Endodermal cell (in vitro differentiated cells): ENCODE measurements around the gene CCDC88C. TPM values are rescaled to one million over a fixed set of nuclear protein-coding genes. Genes with fewer than 3 reads are reported as not detected.

ENCODE experiments used
- DNase-seq: peaks from one replicate; pipeline ENCODE4 v3.0.0-alpha.2; 2017
- H3K27ac ChIP-seq: 2 replicates; pipeline ENCODE4 v1.5.1; 2013; ENCODE audit warnings: mild to moderate bottlenecking, low read depth, low read length, moderate library complexity
- H3K27me3 ChIP-seq: 2 replicates; pipeline ENCODE4 v1.6.1; 2013; ENCODE audit warnings: mild to moderate bottlenecking, low read length, moderate library complexity; ENCODE audit not compliant: insufficient read depth, control insufficient read depth, poor library complexity, severe bottlenecking
- H3K36me3 ChIP-seq: 2 replicates; pipeline ENCODE4 v1.7.0; 2013; ENCODE audit warnings: mild to moderate bottlenecking, low read length, moderate library complexity; ENCODE audit not compliant: control insufficient read depth, insufficient read depth
- H3K4me1 ChIP-seq: one replicate; pipeline ENCODE4 v1.7.0; 2013; ENCODE audit warnings: low read length; ENCODE audit not compliant: control insufficient read depth, insufficient read depth
- H3K4me3 ChIP-seq: 2 replicates; pipeline ENCODE4 v1.5.1; 2013; ENCODE audit warnings: mild to moderate bottlenecking, low read length, moderate library complexity
- H3K9ac ChIP-seq: 2 replicates; pipeline ENCODE4 v1.6.1; 2013; ENCODE audit warnings: mild to moderate bottlenecking, low read length, moderate library complexity; ENCODE audit not compliant: poor library complexity, severe bottlenecking; ENCODE audit errors: extremely low read depth
- H3K9me3 ChIP-seq: 2 replicates; pipeline ENCODE4 v1.6.1; 2013; ENCODE audit warnings: mild to moderate bottlenecking, low read length, moderate library complexity; ENCODE audit not compliant: control insufficient read depth
- H3K27ac Mint-ChIP-seq: 2 replicates; pipeline ENCODE4 v1.8.0; 2020; ENCODE audit warnings: mixed read lengths
- H3K27me3 Mint-ChIP-seq: 2 replicates; pipeline ENCODE4 v1.8.0; 2021; ENCODE audit warnings: mild to moderate bottlenecking, mixed read lengths; ENCODE audit not compliant: insufficient read depth
- H3K36me3 Mint-ChIP-seq: 2 replicates; pipeline ENCODE4 v1.8.0; 2020; ENCODE audit warnings: low read depth, mixed read lengths
- H3K4me1 Mint-ChIP-seq: 2 replicates; pipeline ENCODE4 v1.8.0; 2020; ENCODE audit warnings: mixed read lengths
- H3K4me3 Mint-ChIP-seq: 2 replicates; pipeline ENCODE4 v1.8.0; 2020; ENCODE audit warnings: mild to moderate bottlenecking, moderate library complexity, mixed read lengths
- H3K9me3 Mint-ChIP-seq: 2 replicates; pipeline ENCODE4 v1.8.0; 2020; ENCODE audit warnings: mild to moderate bottlenecking, mixed read lengths
- WGBS, 2 experiments: methylation state at CpG; one replicate each; pipeline versions ENCODE4 v1.1.5 to v1.1.7; 2013; ENCODE audit warnings: missing lambda C conversion rate in 2 of 2, mixed read lengths in 1 of 2; ENCODE audit not compliant: insufficient coverage in 1 of 2, insufficient read length in 1 of 2; 5-methylcytosine and 5-hydroxymethylcytosine counted together
- total RNA-seq, 2 donors: library from RNA; stranded (reverse); fragmentation: NEBNext Ultra II Directional in 1 of 2; extraction: Animal tissue kit (Norgen Biotek cat#: 25700) in 1 of 2; gene quantifications; 2 replicates in 1 of 2; 3 replicates in 1 of 2; pipeline ENCODE4 v1.2.1, GENCODE V29; 2021
- TF ChIP-seq, protein P1 (sequence below): fragments of 200-600 bp; sonication (generic); conservative IDR thresholded peaks from 2 replicates; pipeline ENCODE4 v1.5.0; 2021; ENCODE audit warnings: antibody characterized with exemption, mild to moderate bottlenecking

Gene CCDC88C
- total RNA-seq, 2 donors from 2014 or later = 50.0 to 50.5 TPM

DNA sequence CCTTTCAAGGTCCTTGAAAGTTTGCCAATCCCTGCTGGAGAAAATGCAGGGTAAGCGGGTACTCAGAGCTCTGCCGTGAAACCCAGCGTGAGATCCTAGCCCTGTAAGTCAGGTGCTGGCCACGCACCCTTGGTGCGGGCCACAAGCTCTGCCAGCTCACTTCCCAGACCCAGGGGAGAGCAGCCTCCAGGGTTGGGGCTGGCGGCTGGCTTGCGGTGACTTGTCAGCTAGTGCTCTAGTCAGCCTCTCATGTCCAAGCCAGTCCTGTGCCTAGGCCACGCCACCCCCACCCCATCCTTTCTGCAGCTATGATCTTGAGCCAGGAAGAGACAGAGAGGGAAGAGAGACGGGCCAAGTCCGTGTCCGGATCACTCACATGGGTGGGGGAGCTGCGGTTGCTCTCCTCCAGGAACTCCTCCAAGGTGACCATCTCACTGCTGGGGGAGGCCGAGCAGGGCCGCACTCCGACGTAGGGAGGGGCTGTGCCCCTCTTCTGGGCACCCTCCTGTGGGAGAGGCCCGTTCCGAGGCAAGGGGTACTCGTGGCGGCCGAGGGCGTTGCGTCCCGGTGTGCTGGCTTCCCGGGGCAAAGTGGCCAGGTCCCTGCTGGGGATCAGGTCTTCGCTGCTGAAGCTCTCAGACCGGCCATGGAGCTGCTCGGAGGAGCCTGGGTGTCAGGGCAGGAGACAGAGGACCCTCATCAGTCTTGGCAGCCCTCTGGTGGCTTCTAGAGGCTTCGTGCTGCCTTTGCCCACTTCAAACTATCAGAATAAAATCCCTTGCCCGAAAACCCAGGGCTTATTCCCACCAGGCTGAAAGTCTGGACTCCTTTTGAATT, 139.9 kb downstream of the CCDC88C start:
- H3K4me3 ChIP-seq = no peak overlapping the region
- no peaks in the 10 kb centered on the region for H3K4me1 ChIP-seq
- H3K4me3 Mint-ChIP-seq = no peak overlapping the region
- H3K36me3 Mint-ChIP-seq = peaks cover 47% of the 10 kb centered on the region
- H3K9me3 ChIP-seq = no peaks in the 10 kb centered on the region
- 93 to 95% methylated on average over 19 to 30 of the region's 30 CpGs for WGBS, 2 experiments
- H3K27me3 ChIP-seq = no peaks in the 10 kb centered on the region
- no peak overlapping the region for H3K27ac Mint-ChIP-seq
- no peaks in the 10 kb centered on the region for H3K4me1 Mint-ChIP-seq
- no peak overlapping the region for H3K27ac ChIP-seq
- TF ChIP-seq, protein P1, sequence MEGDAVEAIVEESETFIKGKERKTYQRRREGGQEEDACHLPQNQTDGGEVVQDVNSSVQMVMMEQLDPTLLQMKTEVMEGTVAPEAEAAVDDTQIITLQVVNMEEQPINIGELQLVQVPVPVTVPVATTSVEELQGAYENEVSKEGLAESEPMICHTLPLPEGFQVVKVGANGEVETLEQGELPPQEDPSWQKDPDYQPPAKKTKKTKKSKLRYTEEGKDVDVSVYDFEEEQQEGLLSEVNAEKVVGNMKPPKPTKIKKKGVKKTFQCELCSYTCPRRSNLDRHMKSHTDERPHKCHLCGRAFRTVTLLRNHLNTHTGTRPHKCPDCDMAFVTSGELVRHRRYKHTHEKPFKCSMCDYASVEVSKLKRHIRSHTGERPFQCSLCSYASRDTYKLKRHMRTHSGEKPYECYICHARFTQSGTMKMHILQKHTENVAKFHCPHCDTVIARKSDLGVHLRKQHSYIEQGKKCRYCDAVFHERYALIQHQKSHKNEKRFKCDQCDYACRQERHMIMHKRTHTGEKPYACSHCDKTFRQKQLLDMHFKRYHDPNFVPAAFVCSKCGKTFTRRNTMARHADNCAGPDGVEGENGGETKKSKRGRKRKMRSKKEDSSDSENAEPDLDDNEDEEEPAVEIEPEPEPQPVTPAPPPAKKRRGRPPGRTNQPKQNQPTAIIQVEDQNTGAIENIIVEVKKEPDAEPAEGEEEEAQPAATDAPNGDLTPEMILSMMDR = no peak
- no peak overlapping the region for H3K9ac ChIP-seq
- no peak for DNase-seq
- H3K9me3 Mint-ChIP-seq = no peaks in the 10 kb centered on the region
- no peaks in the 10 kb centered on the region for H3K27me3 Mint-ChIP-seq
- H3K36me3 ChIP-seq = peaks cover 48% of the 10 kb centered on the region

DNA sequence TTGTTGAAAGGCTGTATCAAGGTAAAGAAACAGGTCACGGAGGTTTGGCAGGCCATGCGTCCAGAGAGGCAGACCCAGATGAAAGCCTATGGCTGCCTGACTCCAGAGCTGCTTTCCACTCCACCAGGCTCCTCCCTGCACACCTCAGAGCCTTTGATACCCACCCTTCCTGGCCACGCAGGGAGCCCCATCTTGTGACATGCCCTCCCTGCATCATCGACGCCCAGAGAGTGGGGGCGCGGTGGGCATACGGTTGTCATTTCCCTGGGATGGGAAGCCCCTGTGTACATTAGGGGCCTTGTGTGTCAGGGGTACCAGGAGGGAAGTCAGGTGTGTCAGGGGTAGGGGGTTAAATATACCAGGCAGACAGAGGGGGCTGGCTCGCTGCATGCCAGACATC, 142.8 kb downstream of the CCDC88C start:
- H3K36me3 Mint-ChIP-seq = peaks cover 40% of the 10 kb centered on the region
- TF ChIP-seq, protein P1 = no peak
- no peak for DNase-seq
- no peak overlapping the region for H3K27ac Mint-ChIP-seq
- H3K36me3 ChIP-seq = peaks cover 35% of the 10 kb centered on the region
- no peak overlapping the region for H3K9ac ChIP-seq
- H3K27me3 Mint-ChIP-seq = no peaks in the 10 kb centered on the region
- H3K4me1 ChIP-seq = no peaks in the 10 kb centered on the region
- H3K9me3 Mint-ChIP-seq = no peaks in the 10 kb centered on the region
- no peaks in the 10 kb centered on the region for H3K9me3 ChIP-seq
- H3K4me1 Mint-ChIP-seq = no peaks in the 10 kb centered on the region
- H3K4me3 Mint-ChIP-seq = no peak overlapping the region
- H3K27ac ChIP-seq = no peak overlapping the region
- WGBS, 2 experiments = 93 to 98% methylated on average over 7 to 9 of the region's 9 CpGs
- H3K27me3 ChIP-seq = no peaks in the 10 kb centered on the region
- no peak overlapping the region for H3K4me3 ChIP-seq

DNA sequence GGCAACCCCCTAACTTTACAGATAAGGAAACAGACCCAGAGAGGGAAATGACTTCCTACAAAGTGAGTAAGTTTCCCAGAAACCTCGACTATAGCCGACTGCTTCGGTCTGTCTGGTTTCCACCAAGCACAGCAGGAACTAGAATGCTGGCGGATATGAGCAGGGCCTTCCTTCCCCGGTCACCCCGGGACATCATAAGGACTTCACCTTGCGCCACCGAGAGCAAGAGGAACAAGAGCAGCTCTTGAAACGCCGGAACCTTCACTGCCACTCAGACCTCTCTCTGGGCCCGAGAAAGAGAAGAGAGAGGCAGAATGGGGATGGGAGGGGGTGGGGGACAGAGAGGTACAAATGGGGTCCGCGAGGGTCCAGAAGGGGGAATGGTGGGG, 143.7 kb downstream of the CCDC88C start:
- DNase-seq = no peak
- Histone ChIP-seq H3K9me3 (no peaks in the 10 kb centered on the region), H3K4me3 (no peak overlapping the region), H3K27ac (no peak overlapping the region), H3K36me3 (peaks cover 26% of the 10 kb centered on the region), H3K9ac (no peak overlapping the region), H3K4me1 (no peaks in the 10 kb centered on the region), H3K27me3 (no peaks in the 10 kb centered on the region)
- H3K27ac Mint-ChIP-seq = no peak overlapping the region
- WGBS, 2 experiments = 93 to 100% methylated on average over 6 to 13 of the region's 13 CpGs
- H3K9me3 Mint-ChIP-seq = no peaks in the 10 kb centered on the region
- H3K27me3 Mint-ChIP-seq = no peaks in the 10 kb centered on the region
- H3K4me3 Mint-ChIP-seq = no peak overlapping the region
- H3K4me1 Mint-ChIP-seq = no peaks in the 10 kb centered on the region
- TF ChIP-seq, protein P1 = no peak
- peaks cover 44% of the 10 kb centered on the region for H3K36me3 Mint-ChIP-seq
